Mesothelial cell of epicardium (in vitro differentiated cells): ENCODE data around the gene ALKBH3. TPM values are rescaled to one million over a fixed set of nuclear protein-coding genes. Genes with fewer than 3 reads are reported as not detected.

Experiments used
- DNase-seq, 2 experiments: peaks; one replicate each; pipeline ENCODE4 v3.0.0; 2021; ENCODE audit warnings: low spot score in 2 of 2; ENCODE audit not compliant: unreplicated experiment in 2 of 2
- H3K27ac Mint-ChIP-seq: 2 replicates; pipeline ENCODE4 v1.8.0; 2021; ENCODE audit warnings: mixed read lengths
- H3K27me3 Mint-ChIP-seq: 2 replicates; pipeline ENCODE4 v1.8.0; 2021; ENCODE audit warnings: low read depth, mixed read lengths
- H3K36me3 Mint-ChIP-seq: 2 replicates; pipeline ENCODE4 v1.8.0; 2021; ENCODE audit warnings: mixed read lengths
- H3K4me1 Mint-ChIP-seq: 2 replicates; pipeline ENCODE4 v1.8.0; 2021; ENCODE audit warnings: mixed read lengths
- H3K4me3 Mint-ChIP-seq: 2 replicates; pipeline ENCODE4 v1.8.0; 2021; ENCODE audit warnings: mild to moderate bottlenecking, moderate library complexity, mixed read lengths
- H3K9me3 Mint-ChIP-seq: 2 replicates; pipeline ENCODE4 v1.8.0; 2021; ENCODE audit warnings: mixed read lengths
- CTCF ChIP-seq: fragments of 200-600 bp; sonication (generic); IDR thresholded peaks from one replicate; pipeline ENCODE4 v1.5.0; 2021; ENCODE audit warnings: antibody characterized with exemption; ENCODE audit not compliant: unreplicated experiment
- total RNA-seq: library from RNA; stranded (reverse); gene quantifications from 3 replicates; pipeline ENCODE4 v1.2.1, GENCODE V29; 2021

Gene ALKBH3
- total RNA-seq, 1 donor from 2014 or later: 24.3 TPM

DNA sequence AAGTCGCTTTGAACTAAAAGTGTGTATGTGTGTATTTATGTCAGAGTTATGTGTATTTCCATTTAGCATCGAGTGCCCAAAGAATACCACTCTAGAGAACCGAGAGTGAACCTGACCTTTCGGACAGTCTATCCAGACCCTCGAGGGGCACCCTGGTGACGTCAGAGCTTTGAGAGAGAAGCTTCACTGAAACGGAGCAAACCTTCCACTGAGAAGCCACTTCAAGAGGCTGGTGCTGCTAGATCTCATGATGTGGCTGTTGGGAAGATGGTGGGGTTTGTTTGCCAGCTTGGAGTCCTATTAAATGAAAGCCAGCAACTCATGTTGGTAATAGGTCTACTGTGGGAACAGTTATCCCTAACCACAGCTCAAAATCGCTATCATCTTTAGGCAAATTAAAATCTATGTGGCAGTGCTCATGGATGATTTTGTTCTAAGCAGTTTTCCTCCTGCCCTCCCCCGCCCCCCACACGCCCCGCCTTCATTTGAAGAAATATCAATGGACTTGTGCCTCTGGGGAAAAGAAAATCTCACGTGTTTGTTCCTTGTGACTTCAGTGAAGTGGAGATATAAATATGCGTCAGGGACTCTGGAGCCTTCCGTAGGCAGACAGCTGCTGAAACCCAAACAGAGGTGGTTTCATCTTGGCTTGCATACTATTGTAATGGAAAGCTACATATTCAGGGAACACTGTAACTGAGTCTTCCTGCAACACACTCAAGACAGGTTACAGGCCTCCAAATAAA, 39.4 kb downstream of the ALKBH3 start:
- H3K4me1 Mint-ChIP-seq: peaks cover 9% of the 10 kb centered on the region
- H3K36me3 Mint-ChIP-seq: peaks cover 12% of the 10 kb centered on the region
- H3K27ac Mint-ChIP-seq: no peak overlapping the region
- H3K4me3 Mint-ChIP-seq: no peak overlapping the region
- DNase-seq: no peak
- H3K9me3 Mint-ChIP-seq: no peaks in the 10 kb centered on the region
- H3K27me3 Mint-ChIP-seq: no peaks in the 10 kb centered on the region
- no peak for TF ChIP-seq CTCF

GRCh38 chr11:43920598-43921419, 40.2 kb downstream of the ALKBH3 start:
- Mint-ChIP-seq H3K9me3 (no peaks in the 10 kb centered on the region), H3K27ac (no peak overlapping the region)
- no peak for DNase-seq

GRCh38 chr11:43921561-43922294, 41.1 kb downstream of the ALKBH3 start:
- peaks cover 11% of the 10 kb centered on the region for H3K36me3 Mint-ChIP-seq
- no peak for DNase-seq
- H3K4me1 Mint-ChIP-seq: peaks cover 16% of the 10 kb centered on the region
- H3K27me3 Mint-ChIP-seq: no peaks in the 10 kb centered on the region
- H3K4me3 Mint-ChIP-seq: no peak overlapping the region
- no peaks in the 10 kb centered on the region for H3K9me3 Mint-ChIP-seq
- no peak overlapping the region for H3K27ac Mint-ChIP-seq
- no peak for TF ChIP-seq CTCF

More at GRCh38 chr11:43920598-43921419, 40.2 kb downstream of the ALKBH3 start:
- Mint-ChIP-seq H3K27me3 (no peaks in the 10 kb centered on the region), H3K4me3 (no peak overlapping the region), H3K36me3 (peaks cover 11% of the 10 kb centered on the region), H3K4me1 (peaks cover 10% of the 10 kb centered on the region)
- no peak for TF ChIP-seq CTCF

GRCh38 chr11:43922295-43922648, 41.6 kb downstream of the ALKBH3 start:
- no peaks in the 10 kb centered on the region for H3K9me3 Mint-ChIP-seq
- TF ChIP-seq CTCF: no peak
- H3K27me3 Mint-ChIP-seq: no peaks in the 10 kb centered on the region
- peaks cover 11% of the 10 kb centered on the region for H3K36me3 Mint-ChIP-seq
- no peak overlapping the region for H3K27ac Mint-ChIP-seq
- DNase-seq: no peak
- H3K4me1 Mint-ChIP-seq: peaks cover 16% of the 10 kb centered on the region
- H3K4me3 Mint-ChIP-seq: no peak overlapping the region

DNA sequence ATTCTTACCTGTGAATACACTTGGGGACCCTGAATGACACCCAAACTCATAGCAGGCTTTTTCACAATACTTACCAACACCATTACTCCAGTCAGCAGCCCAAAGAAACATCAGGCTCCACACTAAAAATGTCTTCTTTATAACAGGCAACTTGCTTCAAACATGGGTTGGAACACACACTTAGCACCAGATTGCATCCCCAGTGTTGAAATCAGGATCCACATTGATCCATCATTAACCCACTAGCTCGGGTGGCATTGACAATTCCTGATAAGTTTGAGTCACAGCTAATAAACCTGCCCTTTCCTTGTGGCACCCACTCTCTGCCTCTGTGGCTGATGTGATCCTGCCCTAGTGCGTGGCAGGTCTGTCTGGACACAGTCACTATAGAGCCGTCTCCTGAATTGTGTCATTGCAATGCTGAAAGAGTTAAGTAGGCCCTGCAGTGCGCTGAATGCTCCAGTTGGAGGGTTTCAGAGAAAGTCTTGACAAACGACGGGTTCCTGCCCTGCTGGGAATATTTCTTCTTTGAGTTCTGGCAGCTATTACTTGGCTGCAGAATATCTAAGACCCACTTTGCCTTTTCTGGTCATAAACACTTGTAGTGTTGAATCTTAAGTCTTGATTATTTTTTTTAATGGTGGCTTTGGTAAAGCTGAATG, 42.2 kb downstream of the ALKBH3 start:
- peaks cover 16% of the 10 kb centered on the region for H3K4me1 Mint-ChIP-seq
- H3K27me3 Mint-ChIP-seq: no peaks in the 10 kb centered on the region
- TF ChIP-seq CTCF: no peak
- peaks cover 11% of the 10 kb centered on the region for H3K36me3 Mint-ChIP-seq
- H3K27ac Mint-ChIP-seq: no peak overlapping the region
- no peak overlapping the region for H3K4me3 Mint-ChIP-seq
- no peak for DNase-seq
- H3K9me3 Mint-ChIP-seq: no peaks in the 10 kb centered on the region
